T47D (cell line): Measurements from ENCODE around the gene HIVEP3.
A peak's percentile ranks its signal among the peaks of the same experiment; 100 is the strongest.

Experiments
- DNase-seq, 2 experiments: peaks; one replicate each; pipeline versions ENCODE4 v3.0.0 to v3.0.0-alpha.2; 2011 to 2012; ENCODE audit warnings: low read depth in 1 of 2, low spot score in 1 of 2
- JUND ChIP-seq: IDR thresholded peaks from 2 replicates; pipeline ENCODE4 v1.6.1; 2012; ENCODE audit warnings: low read depth
- in situ Hi-C: cut with HindIII; loops from 2 replicates; pipeline ENCODE4 v1.10.0; 2016; ENCODE audit warnings: low sequenced_read_pairs, low pct_unique_long_range_greater_than_20kb

The HIVEP3 gene

GRCh38 chr1:41513383-41513735 lies 405.4 kb downstream of the HIVEP3 start:
- TF ChIP-seq JUND, result no peak
- in situ Hi-C loops, result no loop called here
- DNase-seq, result no peak

GRCh38 chr1:41512701-41513382 lies 405.9 kb downstream of the HIVEP3 start:
- in situ Hi-C loops, result no loop called here
- no peak for TF ChIP-seq JUND
- no peak for DNase-seq

- in situ Hi-C loops, result no loop called here
- no peak for TF ChIP-seq JUND
- no peak for DNase-seq
Observed at GRCh38 chr1:41511239-41511540, 407.5 kb downstream of the HIVEP3 start.

- no peak for TF ChIP-seq JUND
- in situ Hi-C loops, result no loop called here
- DNase-seq, result no peak
Observed at GRCh38 chr1:41510531-41511238, 408.0 kb downstream of the HIVEP3 start.

GRCh38 chr1:41509270-41509671 lies 409.5 kb downstream of the HIVEP3 start:
- no peak for TF ChIP-seq JUND
- in situ Hi-C loops, result no loop called here

GRCh38 chr1:41508290-41508689 lies 410.4 kb downstream of the HIVEP3 start:
- in situ Hi-C loops, result no loop called here
- TF ChIP-seq JUND, result no peak
- DNase-seq, result no peak

More at GRCh38 chr1:41509270-41509671, 409.5 kb downstream of the HIVEP3 start:
- DNase-seq, result no peak

- in situ Hi-C loops, result no loop called here
- no peak for DNase-seq
- no peak for TF ChIP-seq JUND
Observed at GRCh38 chr1:41507836-41508235, 410.9 kb downstream of the HIVEP3 start.

GRCh38 chr1:41507110-41507720 lies 411.5 kb downstream of the HIVEP3 start:
- DNase-seq, result no peak
- in situ Hi-C loops, result no loop called here
- no peak for TF ChIP-seq JUND

- in situ Hi-C loops, result no loop called here
- DNase-seq, result no peak
- TF ChIP-seq JUND, result no peak
Observed at GRCh38 chr1:41504114-41505035, 414.3 kb downstream of the HIVEP3 start.

- no peak for TF ChIP-seq JUND
- DNase-seq, result no peak
- in situ Hi-C loops, result no loop called here
Observed at GRCh38 chr1:41503538-41504113, 415.1 kb downstream of the HIVEP3 start.

GRCh38 chr1:41502912-41503311 lies 415.8 kb downstream of the HIVEP3 start:
- no peak for TF ChIP-seq JUND
- in situ Hi-C loops, result no loop called here
- no peak for DNase-seq

- no peak for TF ChIP-seq JUND
- in situ Hi-C loops, result no loop called here
Observed at GRCh38 chr1:41501581-41501980, 417.1 kb downstream of the HIVEP3 start.

More at GRCh38 chr1:41501581-41501980, 417.1 kb downstream of the HIVEP3 start:
- peak; percentile 90 to 95 for DNase-seq
